GM19438 (cell line): ENCODE measurements around the gene PROKR1.
"Not testable (repeated sequence)": the region's sequence is repeated elsewhere in the genome, so short reads cannot be mapped to it uniquely, and the experiment has no call there.

Source experiments
- ATAC-seq: cut with Tn5 transposase; IDR thresholded peaks from one replicate; pipeline ENCODE4 v1.9.1; 2021; ENCODE audit warnings: low read depth; ENCODE audit not compliant: unreplicated experiment

Gene PROKR1

DNA sequence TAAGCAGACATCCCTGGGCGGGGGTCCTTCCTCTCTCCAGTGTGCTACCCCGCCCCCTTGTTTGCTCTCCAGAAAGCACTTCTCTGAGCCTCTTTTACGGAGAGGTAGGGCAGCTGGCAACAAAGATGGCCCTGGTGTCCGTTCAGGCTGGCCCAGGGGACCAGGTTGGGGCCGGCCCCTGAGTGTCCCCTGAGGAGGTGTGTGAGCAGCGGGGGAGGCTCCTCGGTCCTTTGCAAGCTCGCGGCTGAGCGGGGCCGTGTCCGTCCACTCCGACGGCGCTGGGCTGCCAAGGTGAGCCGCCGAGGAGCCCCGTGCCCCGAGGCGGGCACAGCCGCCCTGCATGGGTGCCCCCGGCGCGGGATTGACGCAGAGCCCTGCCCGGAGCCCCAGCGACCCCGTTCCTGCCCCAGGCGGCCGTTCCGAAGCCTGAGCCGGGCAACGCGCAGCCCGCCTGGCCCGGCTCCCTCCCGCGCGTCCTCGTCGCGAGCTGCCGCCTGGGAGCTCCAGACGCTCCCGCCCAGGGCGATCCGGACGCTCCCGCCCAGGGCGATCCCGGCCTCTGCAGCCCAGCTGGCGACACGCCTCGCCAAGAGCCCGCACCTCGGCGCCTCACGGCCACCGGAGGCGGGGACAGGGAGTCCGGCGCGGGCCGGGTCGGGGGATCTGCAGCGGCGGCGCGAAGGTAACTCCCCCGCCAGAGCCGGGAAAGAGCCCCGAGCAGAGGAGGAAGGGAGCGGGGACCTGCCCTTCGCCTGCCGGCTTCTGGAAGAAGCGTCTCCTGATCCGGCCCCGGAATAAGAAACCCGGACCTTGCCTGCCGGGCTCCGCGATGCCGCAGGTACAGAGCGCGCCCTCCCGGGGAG is at the start of gene PROKR1:
Gene PROKR1, plus strand, starts transcription at position 569 of the 863 bp plus-strand sequence. CDS start 2,243 bp downstream, outside the sequence.
- ATAC-seq, result no peak

GRCh38 chr2:68594041-68594440 is 49.3 kb upstream of the PROKR1 start:
- no peak for ATAC-seq

DNA sequence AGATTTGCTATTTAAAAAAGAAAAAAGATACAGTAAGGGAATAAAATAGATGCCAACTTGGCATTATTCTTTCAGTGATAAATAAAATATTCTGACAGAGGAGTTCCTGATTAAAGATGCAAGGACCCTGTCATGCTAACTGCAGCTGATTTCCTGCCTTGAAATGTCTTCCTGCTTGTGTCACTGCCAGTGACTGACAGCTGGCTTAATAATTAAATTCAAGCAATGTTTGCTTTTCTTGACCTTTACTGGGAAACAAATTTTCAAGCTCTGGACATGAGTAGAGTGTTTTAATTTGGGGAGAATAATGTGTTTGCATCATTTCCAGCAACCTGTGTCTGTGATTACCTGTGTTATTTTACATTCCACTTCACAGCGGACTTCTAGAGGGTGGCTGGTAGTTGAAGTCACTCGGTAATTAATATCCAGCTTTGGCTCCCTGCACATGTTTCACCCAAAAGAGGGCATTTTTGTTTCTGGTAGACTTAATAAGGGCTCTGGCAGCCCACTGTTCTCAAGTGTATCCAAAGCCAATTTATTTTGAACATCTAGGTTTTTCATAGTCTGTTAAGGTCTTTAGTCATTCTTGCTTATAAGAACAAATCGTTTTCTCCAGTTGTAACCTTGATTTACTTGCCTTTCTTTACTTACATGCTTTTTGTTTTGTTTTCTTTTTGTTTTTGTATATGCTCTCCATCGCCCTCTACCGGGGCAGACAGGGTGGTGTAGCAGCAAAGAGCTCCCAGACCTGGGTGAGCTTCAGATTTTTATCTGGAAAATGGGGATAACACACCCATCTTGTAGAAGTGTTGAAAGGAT is 48.5 kb upstream of the PROKR1 start:
- peak; percentile 72 for ATAC-seq

DNA sequence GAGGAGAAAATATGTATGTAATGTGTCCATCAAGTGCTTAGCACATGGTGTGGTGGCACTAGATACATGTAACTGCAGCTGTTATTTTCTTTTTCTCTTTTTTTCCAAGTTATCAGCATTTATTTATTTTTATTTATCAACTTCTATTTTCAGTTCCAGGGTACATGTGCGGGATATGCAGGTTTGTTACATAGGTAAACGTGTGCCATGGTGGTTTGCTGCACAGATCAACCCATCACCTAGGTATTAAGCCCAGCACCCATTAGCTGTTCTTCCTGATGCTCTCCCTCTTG is 47.9 kb upstream of the PROKR1 start:
- ATAC-seq, result not testable (repeated sequence)

GRCh38 chr2:68600495-68600894 is 42.9 kb upstream of the PROKR1 start:
- ATAC-seq, result not testable (repeated sequence)

GRCh38 chr2:68603059-68603458 is 40.3 kb upstream of the PROKR1 start:
- ATAC-seq, result no peak

GRCh38 chr2:68604077-68604476 is 39.3 kb upstream of the PROKR1 start:
- no peak for ATAC-seq

DNA sequence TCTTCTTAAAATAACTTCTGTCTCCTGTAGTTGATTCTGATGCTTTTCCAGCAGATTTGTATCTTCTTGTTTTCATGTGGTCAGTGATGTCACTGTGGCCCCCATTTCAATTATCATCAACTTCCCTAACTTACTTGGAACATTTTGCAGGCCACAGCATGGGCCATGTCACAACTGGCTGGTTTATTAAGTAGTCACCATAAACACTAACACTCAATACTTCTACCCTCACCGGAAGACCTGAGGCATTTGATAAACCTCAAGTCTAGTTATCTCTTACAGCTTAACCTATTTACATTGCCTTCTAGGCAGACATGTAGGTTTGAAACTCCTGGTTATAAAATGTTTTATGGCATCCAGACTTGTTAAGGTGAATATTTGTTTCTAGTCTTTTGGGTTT is 37.4 kb upstream of the PROKR1 start:
- no peak for ATAC-seq

DNA sequence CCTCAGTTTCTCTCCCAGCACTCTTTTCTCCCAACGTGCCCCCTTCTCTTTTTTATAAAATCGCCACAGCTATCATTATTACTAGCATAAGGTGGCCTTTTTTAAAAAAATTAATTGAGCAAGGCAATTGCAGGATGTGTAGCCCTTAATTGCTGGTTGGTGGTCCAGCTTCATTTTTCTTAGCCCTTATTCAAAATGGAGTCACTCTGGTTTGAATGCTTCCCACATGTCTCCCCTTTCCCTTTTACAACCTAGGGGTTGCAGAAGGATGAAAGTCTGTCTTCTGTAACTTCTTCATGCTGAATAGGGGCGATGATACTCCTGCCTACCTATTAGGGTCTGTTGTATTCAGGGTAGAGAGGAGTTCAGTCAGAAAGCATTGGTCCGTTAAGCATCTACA is 36.6 kb upstream of the PROKR1 start:
- ATAC-seq, result no peak

DNA sequence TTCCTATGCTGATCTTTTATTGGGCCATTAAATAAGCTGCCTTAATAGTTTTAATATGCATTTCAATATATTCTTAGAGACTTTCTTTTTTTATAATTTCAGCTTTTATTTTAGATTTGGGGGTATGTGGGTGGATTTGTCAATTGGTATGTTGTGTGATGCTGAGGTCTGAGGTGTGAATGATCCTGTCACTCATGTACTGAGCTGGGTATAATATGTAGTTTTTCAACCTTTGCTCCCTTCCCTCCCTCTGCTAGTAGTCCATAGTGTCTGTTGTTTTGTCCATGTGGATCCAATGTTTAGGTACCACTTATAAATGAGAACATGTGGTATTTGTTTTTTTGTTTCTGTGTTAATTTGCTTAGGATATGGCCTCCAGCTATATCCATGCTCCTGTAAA is 35.5 kb upstream of the PROKR1 start:
- ATAC-seq, result no peak

DNA sequence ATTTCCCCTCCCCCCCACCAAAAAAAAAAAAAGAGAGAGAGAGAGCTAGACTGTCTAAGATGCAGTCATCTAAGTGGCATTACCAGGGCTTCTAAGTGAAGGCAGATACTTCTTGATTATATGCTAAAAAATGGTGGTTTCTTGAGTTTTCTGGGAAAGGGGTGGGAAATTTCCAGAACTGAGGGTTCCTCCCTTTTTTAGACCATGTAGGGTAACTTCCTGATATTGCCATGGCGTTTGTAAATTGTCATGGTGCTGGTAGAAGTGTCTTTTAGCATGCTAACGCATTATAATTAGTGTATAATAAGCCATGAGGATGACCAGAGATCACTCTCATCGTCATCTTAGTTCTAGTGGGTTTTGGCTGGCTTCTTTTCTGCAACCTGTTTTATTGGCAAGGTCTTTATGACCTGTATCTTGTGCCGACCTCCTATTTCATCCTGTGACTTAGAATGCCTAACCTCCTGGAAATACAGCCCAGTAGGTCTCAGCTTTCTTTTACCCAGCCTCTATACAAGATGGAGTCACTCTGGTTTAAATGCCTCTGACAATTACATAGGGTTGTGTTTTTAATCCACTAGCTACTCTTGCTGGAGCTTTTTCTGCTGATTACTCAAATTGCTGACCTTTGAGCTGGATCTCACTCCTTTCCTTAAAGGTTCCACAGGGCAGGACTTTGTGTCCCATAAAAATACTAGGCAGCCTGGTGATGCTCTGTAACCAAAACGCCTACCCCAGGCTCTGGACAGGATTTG is 30.4 kb upstream of the PROKR1 start:
- ATAC-seq, result no peak

GRCh38 chr2:68620772-68621171 is 22.6 kb upstream of the PROKR1 start:
- ATAC-seq, result no peak

DNA sequence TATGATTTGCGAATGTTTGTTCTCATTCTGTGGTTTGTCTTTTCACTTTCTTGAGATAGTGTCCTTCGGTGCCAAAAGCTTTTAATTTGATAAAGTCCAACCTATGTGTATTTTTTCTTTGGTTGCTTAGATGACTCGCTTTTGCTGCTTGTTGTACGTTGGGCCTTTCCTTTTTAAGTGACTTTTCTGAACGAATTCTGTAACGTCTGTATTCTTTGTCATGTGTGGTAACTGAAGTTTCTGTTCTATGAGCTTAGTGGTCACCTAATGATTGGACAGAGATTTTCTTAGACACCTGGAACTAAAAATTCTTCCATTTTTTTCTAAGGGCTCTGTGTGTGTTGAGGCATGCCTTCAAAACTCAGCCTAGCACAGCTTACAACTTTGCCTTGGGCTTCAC is 19.6 kb upstream of the PROKR1 start:
- ATAC-seq, result no peak

- ATAC-seq, result no peak
Observed at GRCh38 chr2:68627615-68628014, 15.8 kb upstream of the PROKR1 start.

GRCh38 chr2:68632021-68632420 is 11.4 kb upstream of the PROKR1 start:
- no peak for ATAC-seq

DNA sequence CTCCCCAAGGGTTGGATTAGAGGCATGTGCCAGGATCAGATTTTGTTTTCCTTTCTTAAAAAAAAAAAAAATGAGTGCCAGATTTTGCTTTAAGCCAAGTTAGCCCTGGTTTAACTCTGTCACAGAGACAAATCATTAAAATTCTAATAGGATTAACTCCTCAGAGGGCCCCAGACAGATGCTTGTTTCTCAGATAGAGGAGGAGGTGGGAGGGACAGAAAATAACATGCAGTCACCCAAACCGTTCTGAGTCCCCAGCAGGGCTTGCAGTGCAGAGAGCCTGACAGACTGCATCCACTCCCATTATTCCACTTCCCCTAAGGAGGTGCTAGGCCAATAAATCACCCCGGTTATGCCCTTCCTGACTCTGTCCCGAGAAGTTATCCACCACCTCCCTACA is 6.3 kb upstream of the PROKR1 start:
- no peak for ATAC-seq

DNA sequence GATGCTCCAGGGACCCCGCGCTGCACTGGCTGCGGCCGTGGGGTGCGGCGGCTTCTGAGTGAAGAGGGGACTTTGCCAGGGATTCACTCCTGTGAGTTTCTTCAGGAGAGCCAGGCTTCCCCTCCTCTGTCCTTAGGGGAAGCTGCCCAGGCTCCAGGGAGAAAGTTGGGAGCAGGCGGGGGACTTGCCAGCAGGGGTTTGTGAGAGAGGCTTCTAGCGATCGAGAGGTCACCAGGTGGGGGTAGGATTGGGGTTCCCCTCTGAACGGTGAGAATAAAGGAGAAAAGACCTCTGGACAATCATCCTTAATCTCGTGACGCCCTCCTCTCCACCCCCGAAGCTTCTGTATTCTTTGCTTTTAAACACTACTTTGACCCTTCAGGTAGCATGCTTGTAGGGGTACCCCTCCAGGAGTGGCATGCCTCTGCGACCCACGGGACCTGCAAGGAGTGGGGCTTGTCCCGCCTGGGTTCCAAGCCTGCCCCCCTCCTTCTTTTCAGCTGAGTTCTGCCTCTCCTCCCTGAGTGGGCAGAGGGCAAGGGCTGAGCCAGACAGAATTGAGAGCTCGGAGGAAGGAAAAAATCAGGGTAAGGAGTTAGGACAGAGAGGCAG is 601 bp downstream of the PROKR1 start:
- no peak for ATAC-seq

GRCh38 chr2:68645523-68645922 is 2.1 kb downstream of the PROKR1 start:
- ATAC-seq, result no peak

- ATAC-seq, result no peak
Observed at GRCh38 chr2:68646303-68646702, 2.9 kb downstream of the PROKR1 start.

GRCh38 chr2:68650645-68651044 is 7.3 kb downstream of the PROKR1 start:
- no peak for ATAC-seq

DNA sequence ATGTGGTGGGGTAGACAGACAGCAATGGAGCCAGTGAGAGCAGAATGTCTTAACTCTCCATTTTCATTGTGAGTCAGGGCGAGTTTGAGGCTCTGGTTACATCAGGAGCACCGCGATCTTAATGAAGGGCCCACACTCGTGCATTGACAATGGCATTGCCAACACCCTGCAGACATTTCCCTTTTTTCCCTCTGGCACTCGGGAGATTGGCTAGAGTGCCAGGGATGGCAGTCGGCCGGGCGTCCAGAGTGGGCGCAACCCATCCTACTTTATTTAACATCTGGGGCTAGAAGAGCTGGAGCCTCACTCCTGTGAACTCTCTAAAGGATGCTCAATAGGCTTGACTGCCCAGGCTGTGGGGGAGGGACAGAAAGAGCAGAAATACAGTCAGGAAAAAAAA is 9.7 kb downstream of the PROKR1 start:
- ATAC-seq, result no peak
